HCT116 (cell line): ENCODE measurements around the gene ZDHHC14. TPM values are rescaled to one million over a fixed set of nuclear protein-coding genes. Genes with fewer than 3 reads are reported as not detected.

Experiments
- ATAC-seq: fragments of 200-7000 bp; cut with Tn5 transposase; 2 replicates; pipeline ENCODE4 v1.9.1; 2020; ENCODE audit warnings: mild to moderate bottlenecking, moderate library complexity
- BruUV-seq: library from RNA; stranded (reverse); fragments of 400-500 nt; replicated peaks from 2 replicates; lab custom pipeline; 2021; lab: Mats Ljungman, UMichigan
- CTCF ChIA-PET: fragments of 300-600 bp; sonication (Branson Sonifier 250); formaldehyde crosslinking; loops from one replicate; lab custom pipeline; 2021; ENCODE audit warnings: antibody characterized with exemption; lab: Charles Lee
- POLR2A ChIA-PET: fragments of 300-600, 350-600 bp; sonication (Branson Sonifier 250); formaldehyde crosslinking; loops from one replicate; lab custom pipeline; 2021; ENCODE audit warnings: antibody characterized with exemption; lab: Charles Lee
- RAD21 ChIA-PET, 2 experiments: fragments of 300-600 bp; sonication (Branson Sonifier 250); formaldehyde crosslinking; loops; one replicate each; lab custom pipeline; 2023; ENCODE audit warnings: low total read pairs in 2 of 2; ENCODE audit not compliant: uncharacterized antibody in 2 of 2, unreplicated experiment in 2 of 2, low non-redundant PET in 1 of 2; lab: Charles Lee
- DNase-seq: peaks from one replicate; pipeline ENCODE4 v3.0.0-alpha.2; 2010; ENCODE audit warnings: low read depth, low spot score
- H2AFZ ChIP-seq: fragments of 200-600 bp; shearing (Covaris generic), sonication (generic); 2 replicates; pipeline ENCODE4 v1.6.1; 2017; ENCODE audit warnings: low read depth, mixed run types, mixed read lengths, antibody characterized with exemption, low read length; ENCODE audit not compliant: poor library complexity, severe bottlenecking
- H3K27ac ChIP-seq: 2 replicates; pipeline ENCODE4 v1.5.1; 2012; ENCODE audit warnings: low read depth, low read length
- H3K27me3 ChIP-seq: fragments of 200-600 bp; sonication (generic); 2 replicates; pipeline ENCODE4 v1.6.1; 2016; ENCODE audit warnings: mixed run types, low read length, mixed read lengths; ENCODE audit not compliant: insufficient read depth
- H3K36me3 ChIP-seq, 2 experiments: fragments of 200-500 bp in 1 of 2; fragments of 200-600 bp in 1 of 2; sonication (Bioruptor generic) in 1 of 2; sonication (generic) in 1 of 2; 2 replicates each; pipeline versions ENCODE4 v1.5.1 to v1.6.1; 2014 to 2016; ENCODE audit warnings: low read length in 2 of 2, inconsistent platforms in 1 of 2, mixed read lengths in 1 of 2, mixed run types in 1 of 2; ENCODE audit not compliant: insufficient read depth in 2 of 2, control insufficient read depth in 1 of 2
- H3K4me1 ChIP-seq, 2 experiments: fragments of 200-600 bp in 1 of 2; sonication (generic) in 1 of 2; 2 replicates each; pipeline versions ENCODE4 v1.5.1 to v1.6.1; 2012 to 2017; ENCODE audit warnings: low read length in 2 of 2, inconsistent platforms in 1 of 2, mild to moderate bottlenecking in 1 of 2, mixed read lengths in 1 of 2, mixed run types in 1 of 2, moderate library complexity in 1 of 2; ENCODE audit not compliant: insufficient read depth in 2 of 2, control insufficient read depth in 1 of 2
- H3K4me2 ChIP-seq: fragments of 200-600 bp; sonication (generic); 2 replicates; pipeline ENCODE4 v1.6.1; 2017; ENCODE audit warnings: mixed run types, low read length, mixed read lengths
- H3K4me3 ChIP-seq, 2 experiments: fragments of 200-600 bp in 1 of 2; sonication (generic) in 1 of 2; replicated peaks in 1 of 2; 2 replicates each; pipeline ENCODE4 v1.5.1; 2011 to 2016; ENCODE audit warnings: low read length in 2 of 2, control low read depth in 1 of 2, low read depth in 1 of 2, mild to moderate bottlenecking in 1 of 2, mixed read lengths in 1 of 2, mixed run types in 1 of 2
- H3K79me2 ChIP-seq: fragments of 200-600 bp; sonication (generic); 2 replicates; pipeline ENCODE4 v1.6.1; 2017; ENCODE audit warnings: mild to moderate bottlenecking, mixed run types, low read length, moderate library complexity, mixed read lengths; ENCODE audit not compliant: insufficient read depth
- H3K9ac ChIP-seq: fragments of 200-600 bp; sonication (generic); 2 replicates; pipeline ENCODE4 v1.6.1; 2016; ENCODE audit warnings: low read length, mixed read lengths
- H3K9me2 ChIP-seq: fragments of 200-600 bp; sonication (generic), shearing (Covaris generic); 2 replicates; pipeline ENCODE4 v1.6.1; 2017; ENCODE audit warnings: mixed run types, mild to moderate bottlenecking, moderate library complexity; ENCODE audit not compliant: insufficient read depth
- H3K9me3 ChIP-seq, 2 experiments: fragments of 200-500 bp in 1 of 2; fragments of 200-600 bp in 1 of 2; sonication (Bioruptor generic) in 1 of 2; sonication (generic) in 1 of 2; 2 replicates each; pipeline ENCODE4 v1.6.1; 2014 to 2017; ENCODE audit warnings: low read length in 2 of 2, mixed read lengths in 2 of 2, inconsistent platforms in 1 of 2, low read depth in 1 of 2, mild to moderate bottlenecking in 1 of 2, mixed run types in 1 of 2, moderate library complexity in 1 of 2; ENCODE audit not compliant: control insufficient read depth in 1 of 2, insufficient read depth in 1 of 2
- H4K20me1 ChIP-seq: fragments of 200-600 bp; sonication (generic), shearing (Covaris generic); 2 replicates; pipeline ENCODE4 v1.6.1; 2017; ENCODE audit warnings: mixed run types, mild to moderate bottlenecking, moderate library complexity; ENCODE audit not compliant: insufficient read depth
- EGR1 ChIP-seq: IDR thresholded peaks from 2 replicates; pipeline ENCODE4 v1.6.1; 2012; ENCODE audit warnings: low read depth
- EZH2 ChIP-seq: fragments of 200-600 bp; sonication (generic); IDR thresholded peaks from 2 replicates; pipeline ENCODE4 v1.6.1; 2017; ENCODE audit warnings: antibody characterized with exemption, mixed run types
- EZH2phosphoT487 ChIP-seq: fragments of 200-600 bp; IDR thresholded peaks from 2 replicates; pipeline ENCODE4 v1.6.1; 2018; ENCODE audit warnings: antibody characterized with exemption, borderline replicate concordance
- FOSL1 ChIP-seq: IDR thresholded peaks from 2 replicates; pipeline ENCODE4 v1.6.1; 2012; ENCODE audit warnings: low read depth
- MAX ChIP-seq: IDR thresholded peaks from 2 replicates; pipeline ENCODE4 v1.6.1; 2012
- REST ChIP-seq: IDR thresholded peaks from 2 replicates; pipeline ENCODE4 v1.6.1; 2012; ENCODE audit warnings: low read depth
- SIN3A ChIP-seq: IDR thresholded peaks from 2 replicates; pipeline ENCODE4 v1.6.1; 2012; ENCODE audit warnings: low read depth
- SP1 ChIP-seq: IDR thresholded peaks from 2 replicates; pipeline ENCODE4 v1.6.1; 2012; ENCODE audit warnings: low read depth
- ZBTB33 ChIP-seq: IDR thresholded peaks from 2 replicates; pipeline ENCODE4 v1.6.1; 2011; ENCODE audit warnings: mild to moderate bottlenecking, low read length, moderate library complexity; ENCODE audit not compliant: insufficient replicate concordance; ENCODE audit errors: extremely low read depth
- ZFX ChIP-seq: fragments of 450-650 bp; IDR thresholded peaks from 2 replicates; pipeline ENCODE4 v1.6.1; 2017
- intact Hi-C: fragments of 100-400 bp; cut with micrococcal nuclease; formaldehyde crosslinking; loops from 2 replicates; pipeline ENCODE4 v1.10.0; 2022
- total RNA-seq: library from RNA; stranded (reverse); gene quantifications from one replicate; pipeline ENCODE4 v1.2.1, GENCODE V29; 2021; ENCODE audit not compliant: unreplicated experiment

Gene ZDHHC14
- total RNA-seq, 1 experiment from 2014 or later: 5.3 TPM

- DNase-seq (no peak), ATAC-seq (no peak)
- H3K79me2 ChIP-seq: no peaks in the 10 kb centered on the region
- H3K9me3 ChIP-seq: no peaks in the 10 kb centered on the region; a peak in 1 of 4 replicates
- no peak overlapping the region for H3K4me3 ChIP-seq
- no peaks in the 10 kb centered on the region for H3K9me2 ChIP-seq
- no peaks in the 10 kb centered on the region for H3K27me3 ChIP-seq
- ChIA-PET CTCF (no interaction called here), RAD21 (no interaction called here), POLR2A (no interaction called here)
- H4K20me1 ChIP-seq: no peaks in the 10 kb centered on the region
- H2AFZ ChIP-seq: no peak overlapping the region
- H3K27ac ChIP-seq: no peak overlapping the region
- H3K4me1 ChIP-seq: peaks cover 7 to 20% of the 10 kb centered on the region in 2 experiments
- H3K9ac ChIP-seq: no peak overlapping the region
- no peak overlapping the region for H3K4me2 ChIP-seq
- TF ChIP-seq SP1 (no peak), EGR1 (no peak), SIN3A (no peak), MAX (no peak), EZH2 (no peak), EZH2phosphoT487 (no peak)
- H3K36me3 ChIP-seq: no peaks in the 10 kb centered on the region
- intact Hi-C loops: no loop called here
- BruUV-seq: no TSS peak
Observed at GRCh38 chr6:157512382-157512682, 131.3 kb downstream of the ZDHHC14 start.

- Histone ChIP-seq H3K9ac (no peak overlapping the region), H3K4me3 (no peak overlapping the region), H3K36me3 (no peaks in the 10 kb centered on the region), H2AFZ (no peak overlapping the region), H3K4me2 (no peak overlapping the region), H4K20me1 (no peaks in the 10 kb centered on the region), H3K4me1 (peaks cover 7 to 27% of the 10 kb centered on the region in 2 experiments), H3K27ac (no peak overlapping the region), H3K9me3 (no peaks in the 10 kb centered on the region), H3K27me3 (no peaks in the 10 kb centered on the region), H3K79me2 (no peaks in the 10 kb centered on the region), H3K9me2 (no peaks in the 10 kb centered on the region)
- no peak for ATAC-seq
- TF ChIP-seq ZBTB33: no peak
- TF ChIP-seq FOSL1: no peak
- no peak for TF ChIP-seq REST
- no peak for TF ChIP-seq ZFX
- intact Hi-C loops: no loop called here
- ChIA-PET CTCF (no interaction called here), POLR2A (no interaction called here), RAD21 (no interaction called here)
- no TSS peak for BruUV-seq
- DNase-seq: no peak
Observed at GRCh38 chr6:157513004-157513603, 132.1 kb downstream of the ZDHHC14 start.
